ENCODE data around the gene TGM1.

DNA sequence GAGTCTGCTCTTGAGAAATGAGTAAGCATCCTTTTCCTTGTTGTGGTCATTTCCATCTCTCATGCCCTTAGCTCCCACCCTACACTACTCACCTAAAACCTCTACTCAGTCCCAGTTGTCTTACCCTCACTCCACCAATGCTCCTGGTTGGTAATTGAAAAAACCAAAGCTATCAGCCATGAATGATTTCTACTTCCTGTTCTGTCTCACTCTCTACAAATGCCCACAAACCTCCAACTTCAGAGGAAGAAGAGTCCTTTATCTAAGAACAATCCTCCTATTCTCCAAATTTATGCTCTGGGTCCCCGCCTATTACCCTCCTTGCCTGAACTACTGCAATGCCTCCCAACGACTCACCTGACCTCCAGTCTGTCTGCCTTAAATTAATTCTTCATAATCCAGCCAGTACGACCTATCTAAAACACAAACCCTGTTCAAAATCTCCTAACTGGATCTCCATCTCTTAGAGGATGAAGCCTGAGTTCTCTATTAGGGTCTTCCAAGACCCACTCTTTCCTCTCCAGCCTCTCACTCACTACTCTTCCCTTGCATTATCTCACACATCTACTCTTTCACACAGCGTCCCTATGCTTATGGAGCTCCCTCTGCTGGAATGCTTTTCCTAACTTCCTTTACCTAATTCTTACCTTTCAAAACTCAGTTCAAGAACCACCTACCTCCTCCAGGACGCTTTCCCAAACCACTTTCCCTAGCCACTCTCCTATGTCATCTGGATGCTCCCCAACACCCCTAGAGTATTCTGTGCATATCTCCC is 34.4 kb upstream of the TGM1 start:
- TF ChIP-seq POLR2A (IDR thresholded peaks at IDR 0.05; ENCODE audit: low read length) = no peak
- no peak for TF ChIP-seq GATA1 (IDR thresholded peaks at IDR 0.05; ENCODE audit: low read depth, low read length)
